GM12873 (cell line): ENCODE data around the gene PTMA.

Experiments used
- TF ChIP-seq, protein P1 (sequence below): IDR thresholded peaks from 2 replicates; pipeline ENCODE4 v1.5.1; 2012; ENCODE audit warnings: low read depth, mild to moderate bottlenecking, moderate library complexity, low read length, control low read depth; ENCODE audit not compliant: insufficient read depth; ENCODE audit errors: missing control alignments

The PTMA gene

GRCh38 chr2:231664727-231665126 lies 43.6 kb upstream of the PTMA start:
- TF ChIP-seq, protein P1, sequence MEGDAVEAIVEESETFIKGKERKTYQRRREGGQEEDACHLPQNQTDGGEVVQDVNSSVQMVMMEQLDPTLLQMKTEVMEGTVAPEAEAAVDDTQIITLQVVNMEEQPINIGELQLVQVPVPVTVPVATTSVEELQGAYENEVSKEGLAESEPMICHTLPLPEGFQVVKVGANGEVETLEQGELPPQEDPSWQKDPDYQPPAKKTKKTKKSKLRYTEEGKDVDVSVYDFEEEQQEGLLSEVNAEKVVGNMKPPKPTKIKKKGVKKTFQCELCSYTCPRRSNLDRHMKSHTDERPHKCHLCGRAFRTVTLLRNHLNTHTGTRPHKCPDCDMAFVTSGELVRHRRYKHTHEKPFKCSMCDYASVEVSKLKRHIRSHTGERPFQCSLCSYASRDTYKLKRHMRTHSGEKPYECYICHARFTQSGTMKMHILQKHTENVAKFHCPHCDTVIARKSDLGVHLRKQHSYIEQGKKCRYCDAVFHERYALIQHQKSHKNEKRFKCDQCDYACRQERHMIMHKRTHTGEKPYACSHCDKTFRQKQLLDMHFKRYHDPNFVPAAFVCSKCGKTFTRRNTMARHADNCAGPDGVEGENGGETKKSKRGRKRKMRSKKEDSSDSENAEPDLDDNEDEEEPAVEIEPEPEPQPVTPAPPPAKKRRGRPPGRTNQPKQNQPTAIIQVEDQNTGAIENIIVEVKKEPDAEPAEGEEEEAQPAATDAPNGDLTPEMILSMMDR = no peak

DNA sequence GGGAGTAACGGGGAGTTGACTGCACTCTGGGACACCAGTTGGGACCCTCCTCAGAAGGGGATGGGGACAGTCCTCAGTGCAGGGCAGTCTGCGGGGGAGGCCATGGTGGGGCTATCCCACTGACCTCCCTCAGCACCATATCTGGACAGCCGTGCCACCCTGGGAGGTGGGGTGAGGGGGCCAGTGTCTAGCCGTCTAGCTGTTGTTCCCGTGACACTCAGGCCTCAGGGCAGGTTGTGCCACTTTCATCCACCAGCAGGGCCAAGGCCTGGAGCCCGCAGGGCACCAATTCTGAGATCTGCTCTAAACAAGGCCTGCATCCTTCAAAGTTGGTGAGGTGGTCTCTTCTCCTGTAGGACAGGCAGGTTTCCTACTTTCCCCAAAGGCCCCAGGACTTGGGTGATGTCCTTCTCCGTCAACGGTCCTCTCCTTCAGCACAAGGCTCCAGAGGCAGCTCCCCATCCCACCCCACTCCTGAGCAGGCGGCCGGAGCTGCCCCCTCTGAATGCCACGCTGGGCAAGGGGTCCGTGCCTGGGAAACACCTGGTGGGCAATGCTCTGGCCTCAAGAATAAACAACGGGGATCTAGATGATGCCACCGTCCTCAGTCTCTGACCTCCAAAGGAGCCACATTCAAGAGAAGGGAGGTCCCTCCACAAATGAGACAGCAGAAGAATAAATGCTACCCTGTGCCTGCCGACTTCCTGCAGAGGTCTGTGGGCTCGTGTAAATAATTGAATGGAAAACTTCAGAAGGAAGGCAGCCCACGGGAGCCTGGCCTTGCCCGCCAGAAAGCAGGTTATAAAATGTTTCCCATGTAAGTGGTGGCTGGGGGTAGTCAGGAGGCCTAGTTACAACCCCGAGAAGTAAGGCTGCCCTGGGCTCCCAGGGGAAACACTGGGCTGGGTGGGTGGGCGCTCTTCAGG lies 42.8 kb upstream of the PTMA start:
- TF ChIP-seq, protein P1 = no peak

- TF ChIP-seq, protein P1 = no peak
Observed at GRCh38 chr2:231666171-231667095, 41.9 kb upstream of the PTMA start.

- TF ChIP-seq, protein P1 = no peak
Observed at GRCh38 chr2:231667096-231667427, 41.3 kb upstream of the PTMA start.

DNA sequence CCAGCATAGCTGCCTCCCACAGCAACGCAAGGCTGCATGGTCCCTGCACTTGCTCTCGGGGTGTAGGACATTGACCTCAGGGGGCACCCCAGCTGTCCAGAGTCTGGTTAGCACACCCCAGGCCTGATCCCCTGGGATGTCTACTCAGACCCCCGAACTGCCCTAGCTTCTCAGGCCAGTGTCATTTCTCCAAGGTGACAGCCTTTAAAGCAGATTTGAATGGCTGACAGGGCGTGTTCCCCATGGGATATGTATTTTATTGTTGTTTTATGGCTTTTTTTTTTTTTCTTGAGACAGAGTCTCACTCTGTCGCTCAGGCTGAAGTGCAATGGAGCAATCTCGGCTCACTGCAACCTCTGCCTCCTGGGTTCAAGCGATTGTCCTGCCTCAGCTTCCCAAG lies 40.8 kb upstream of the PTMA start:
- TF ChIP-seq, protein P1 = no peak

GRCh38 chr2:231668981-231669380 lies 39.3 kb upstream of the PTMA start:
- TF ChIP-seq, protein P1 = no peak
